GM12878 (cell line): Measurements from ENCODE around the gene FKBP14. TPM values are rescaled to one million over a fixed set of nuclear protein-coding genes. Genes with fewer than 3 reads are reported as not detected.

Source experiments
- ATAC-seq: fragments of 200-7000 bp; cut with Tn5 transposase; 3 replicates; pipeline ENCODE4 v1.9.1; 2020; ENCODE audit warnings: mild to moderate bottlenecking, moderate library complexity
- BruUV-seq: library from RNA; stranded (reverse); fragments of 400-500 nt; replicated peaks from 2 replicates; lab custom pipeline; 2021; lab: Mats Ljungman, UMichigan
- CTCF ChIA-PET: fragments of 300-600 bp; sonication (Branson Sonifier 250); formaldehyde crosslinking; extraction: SDS; loops from one replicate; lab custom pipeline; 2021; ENCODE audit warnings: inconsistent platforms; lab: Yijun Ruan, JAX
- POLR2A ChIA-PET: fragments of 350-600 bp; formaldehyde crosslinking; extraction: SDS; loops from one replicate; lab custom pipeline; 2021; ENCODE audit warnings: inconsistent platforms; lab: Charles Lee
- RAD21 ChIA-PET: fragments of 300-600 bp; sonication (Branson Sonifier 250); formaldehyde crosslinking; loops from one replicate; lab custom pipeline; 2023; ENCODE audit warnings: antibody characterized with exemption; ENCODE audit not compliant: unreplicated experiment; lab: Charles Lee
- SMC1A ChIA-PET: fragments of 300-600 bp; sonication (Branson Sonifier 250); formaldehyde crosslinking; loops from one replicate; lab custom pipeline; 2023; ENCODE audit not compliant: unreplicated experiment, uncharacterized antibody; lab: Charles Lee
- DNase-seq: peaks from one replicate; pipeline ENCODE4 v3.0.0-alpha.2; 2011; ENCODE audit warnings: low read depth, low spot score
- FAIRE-seq: peaks from 3 replicates; lab custom pipeline; 2011; peaks lifted over from hg19 to GRCh38; lab: Jason Lieb, UNC
- H2AFZ ChIP-seq: 2 replicates; pipeline ENCODE4 v1.6.0; 2011; ENCODE audit warnings: low read depth, low read length, control low read depth; ENCODE audit not compliant: control insufficient read depth
- H3K27ac ChIP-seq: 2 replicates; pipeline ENCODE4 v1.5.1; 2011; ENCODE audit warnings: control low read depth; ENCODE audit not compliant: control insufficient read depth, insufficient read depth
- H3K27me3 ChIP-seq, 2 experiments: replicated peaks in 1 of 2; 2 replicates each; pipeline versions ENCODE4 v1.6.0 to v1.6.1; 2011; ENCODE audit warnings: low read length in 1 of 2; ENCODE audit not compliant: control insufficient read depth in 2 of 2, insufficient read depth in 2 of 2
- H3K36me3 ChIP-seq, 2 experiments: 2 replicates each; pipeline ENCODE4 v1.5.1; 2011; ENCODE audit warnings: low read length in 1 of 2; ENCODE audit not compliant: control insufficient read depth in 2 of 2, insufficient read depth in 2 of 2
- H3K4me1 ChIP-seq: 2 replicates; pipeline ENCODE4 v1.6.1; 2011; ENCODE audit warnings: mild to moderate bottlenecking, low read length, moderate library complexity, mixed read lengths; ENCODE audit not compliant: control insufficient read depth, insufficient read depth
- H3K4me2 ChIP-seq: 2 replicates; pipeline ENCODE4 v1.6.0; 2011; ENCODE audit warnings: control low read depth; ENCODE audit not compliant: control insufficient read depth, insufficient read depth
- H3K4me3 ChIP-seq: fragments of 200-600 bp; sonication (generic); 2 replicates; pipeline ENCODE4 v1.5.1; 2016
- H3K79me2 ChIP-seq: 2 replicates; pipeline ENCODE4 v1.6.0; 2011; ENCODE audit warnings: low read length; ENCODE audit not compliant: control insufficient read depth, insufficient read depth
- H3K9ac ChIP-seq: 2 replicates; pipeline ENCODE4 v1.8.0; 2011; ENCODE audit warnings: low read length, control low read depth, mixed read lengths; ENCODE audit not compliant: control insufficient read depth, insufficient read depth
- H3K9me3 ChIP-seq: replicated peaks from 3 replicates; pipeline ENCODE4 v1.5.1; 2011; ENCODE audit warnings: mild to moderate bottlenecking, low read length; ENCODE audit not compliant: control insufficient read depth, insufficient read depth
- H4K20me1 ChIP-seq: 2 replicates; pipeline ENCODE4 v1.6.0; 2011; ENCODE audit not compliant: control insufficient read depth, insufficient read depth
- CHD2 ChIP-seq: IDR thresholded peaks from 2 replicates; pipeline ENCODE4 v1.6.1; 2011; ENCODE audit warnings: low read depth, low read length, improper control_type of control experiment, borderline replicate concordance
- EED ChIP-seq: sonication (generic); IDR thresholded peaks from 2 replicates; pipeline ENCODE4 v1.6.1; 2016; ENCODE audit warnings: antibody characterized with exemption, low read depth
- FOS ChIP-seq: IDR thresholded peaks from 3 replicates; pipeline ENCODE4 v1.6.1; 2011; ENCODE audit warnings: borderline replicate concordance; ENCODE audit not compliant: insufficient read length; ENCODE audit errors: extremely low read depth
- LARP7 ChIP-seq: fragments of 450-650 bp; IDR thresholded peaks from 2 replicates; pipeline ENCODE4 v1.6.1; 2017; ENCODE audit warnings: mild to moderate bottlenecking
- NFYB ChIP-seq: IDR thresholded peaks from 2 replicates; pipeline ENCODE4 v1.6.1; 2011; ENCODE audit warnings: low read depth, mild to moderate bottlenecking, low read length, improper control_type of control experiment, moderate library complexity; ENCODE audit not compliant: insufficient read depth
- POLR2A ChIP-seq: IDR thresholded peaks from 2 replicates; pipeline ENCODE4 v1.6.1; 2011; ENCODE audit warnings: low read depth, mild to moderate bottlenecking, low read length
- POLR2AphosphoS5 ChIP-seq: IDR thresholded peaks from 2 replicates; pipeline ENCODE4 v1.6.1; 2011; ENCODE audit warnings: mild to moderate bottlenecking, low read length, inconsistent platforms
- RB1 ChIP-seq: fragments of 450-650 bp; formaldehyde crosslinking; IDR thresholded peaks from 2 replicates; pipeline ENCODE4 v1.6.1; 2017; ENCODE audit warnings: mild to moderate bottlenecking, borderline replicate concordance
- RELA ChIP-seq: fragments of 450-650 bp; IDR thresholded peaks from 2 replicates; pipeline ENCODE4 v1.8.0; 2014; ENCODE audit warnings: borderline replicate concordance; ENCODE audit not compliant: partially characterized antibody
- SIX5 ChIP-seq: IDR thresholded peaks from 2 replicates; pipeline ENCODE4 v1.6.1; 2011; ENCODE audit warnings: mild to moderate bottlenecking, low read depth, low read length, moderate library complexity; ENCODE audit not compliant: severe bottlenecking
- SMAD5 ChIP-seq: IDR thresholded peaks from 2 replicates; pipeline ENCODE4 v1.6.1; 2016; ENCODE audit warnings: antibody characterized with exemption, low read depth
- SMC3 ChIP-seq: IDR thresholded peaks from 2 replicates; pipeline ENCODE4 v1.6.1; 2011; ENCODE audit warnings: low read length, improper control_type of control experiment, borderline replicate concordance
- SREBF2 ChIP-seq: IDR thresholded peaks from 2 replicates; pipeline ENCODE4 v1.6.1; 2012; ENCODE audit warnings: mild to moderate bottlenecking, low read length
- ZBED1 ChIP-seq: IDR thresholded peaks from 2 replicates; pipeline ENCODE4 v1.6.1; 2016; ENCODE audit warnings: borderline replicate concordance
- ZNF687 ChIP-seq: fragments of 450-650 bp; IDR thresholded peaks from 2 replicates; pipeline ENCODE4 v1.6.1; 2017; ENCODE audit warnings: mild to moderate bottlenecking, moderate library complexity
- ZSCAN29 ChIP-seq: fragments of 450-650 bp; IDR thresholded peaks from 2 replicates; pipeline ENCODE4 v1.6.1; 2017; ENCODE audit warnings: mild to moderate bottlenecking, moderate library complexity
- WGBS: methylation state at CpG from one replicate; pipeline ENCODE4 v1.1.6; 2016; ENCODE audit warnings: low lambda C conversion rate; ENCODE audit not compliant: insufficient replicate concordance, insufficient coverage; ENCODE audit errors: missing lambda C conversion rate; 5-methylcytosine and 5-hydroxymethylcytosine counted together
- in situ Hi-C: fragments of 300-500 bp; cut with MboI; formaldehyde crosslinking; loops from 9 replicates; pipeline ENCODE4 v1.14.3; 2018; ENCODE audit warnings: mixed read lengths
- intact Hi-C: fragments of 100-400 bp; cut with micrococcal nuclease; formaldehyde crosslinking; loops from one replicate; pipeline ENCODE4 v1.14.2; 2022; ENCODE audit not compliant: unreplicated experiment
- polyA plus RNA-seq, 11 experiments: library from polyadenylated mRNA; depleted of rRNA in 4 of 11; unstranded in 6 of 11; stranded (reverse) in 5 of 11; fragments of >200 nt; fragmentation: Nextera tagmentation in 4 of 11; fragmentation: Illumina TruSeq in 1 of 11; extraction: Ambion mirVana in 4 of 11; extraction: Trizol in 1 of 11; gene quantifications; 1 replicate in 1 of 11; 2 replicates in 10 of 11; pipeline versions ENCODE4 v1.2.1 to v1.2.3, GENCODE V29; 2011 to 2016; ENCODE audit warnings: inconsistent platforms in 2 of 11, missing spikeins in 2 of 11, low read depth in 1 of 11
- total RNA-seq, 4 experiments: library from RNA; depleted of rRNA in 3 of 4; stranded (reverse); fragments of >200 nt in 3 of 4; fragmentation: Illumina TruSeq in 1 of 4; extraction: Trizol in 1 of 4; gene quantifications; 2 replicates each; pipeline versions ENCODE4 v1.2.1 to v1.2.3, GENCODE V29; 2013 to 2021

The FKBP14 gene
- total and polyA plus RNA-seq, 10 of the 15 experiments (the other 5 are each of a cell fraction or from before 2014, with no cell fraction given) = 2.7 to 8.9 (median 5.6) TPM

- TF ChIP-seq ZNF687 (no peak), POLR2A (no peak), SMAD5 (no peak), POLR2AphosphoS5 (no peak), SREBF2 (no peak), ZSCAN29 (no peak), CHD2 (no peak)
Measured at GRCh38 chr7:29991937-29992336, 34.6 kb downstream of the FKBP14 start (continued).

GRCh38 chr7:29990931-29991330 is 35.6 kb downstream of the FKBP14 start:
- no peak for ATAC-seq
- no peaks in the 10 kb centered on the region for H3K36me3 ChIP-seq
- in situ Hi-C loops = no loop called here
- no peak for TF ChIP-seq RB1
- no peak for TF ChIP-seq FOS
- TF ChIP-seq SIX5 = no peak
- no peak for TF ChIP-seq NFYB
- TF ChIP-seq SMC3 = no peak
- no peak for TF ChIP-seq RELA
- no peak for TF ChIP-seq EED
- TF ChIP-seq POLR2A = no peak
- TF ChIP-seq ZBED1 = no peak
- TF ChIP-seq LARP7 = no peak
- TF ChIP-seq, all 136 proteins: peak for 0
- peaks cover 9% of the 10 kb centered on the region; the same call in 1 of the 2 replicates for H3K4me1 ChIP-seq
- H3K27me3 ChIP-seq = no peaks in the 10 kb centered on the region
- no peaks in the 10 kb centered on the region for H4K20me1 ChIP-seq
- no TSS peak for BruUV-seq
- 84% methylated on average over 4 of the region's 4 CpGs for WGBS
- no peak for FAIRE-seq
- peaks cover 41% of the 10 kb centered on the region for H3K79me2 ChIP-seq
- RAD21 ChIA-PET = no interaction called here
- intact Hi-C loops = no loop called here
- no peak overlapping the region for H3K4me3 ChIP-seq
- no peak overlapping the region for H3K9ac ChIP-seq
- SMC1A ChIA-PET = interaction anchor here (1.0 to 1.1 kb wide), 2 partner anchors 36 to 70 kb away, joined by 3 read pairs; no protein-coding TSS in a partner anchor
- CTCF ChIA-PET = interaction anchor here (1.1 kb wide), 1 partner anchor 35 kb away, joined by 3 read pairs; no protein-coding TSS in a partner anchor
- H3K4me2 ChIP-seq = no peak overlapping the region
- no peak overlapping the region for H3K27ac ChIP-seq
- H2AFZ ChIP-seq = no peak overlapping the region
- DNase-seq = no peak
- no peaks in the 10 kb centered on the region; the same call in 2 of the 3 replicates for H3K9me3 ChIP-seq
- POLR2A ChIA-PET = no interaction called here
